Peyer's patch (tissue), 4 donors: Measurements from ENCODE around the gene C2orf81.

ENCODE experiments used
- CTCF ChIP-seq, 6 experiments: fragments of 450-650 bp in 4 of 6; fragments of 200-600 bp in 2 of 6; sonication (generic) in 1 of 6; IDR thresholded peaks; one replicate each; pipeline ENCODE4 v1.5.1; 2017 to 2019; ENCODE audit warnings: antibody characterized with exemption in 6 of 6, mild to moderate bottlenecking in 3 of 6, moderate library complexity in 1 of 6
- POLR2A ChIP-seq, 2 donors: fragments of 450-650 bp; IDR thresholded peaks; one replicate each; pipeline ENCODE4 v1.5.1; 2017; ENCODE audit warnings: antibody characterized with exemption in 2 of 2, mild to moderate bottlenecking in 2 of 2, moderate library complexity in 2 of 2

GRCh38 chr2:74424139-74424992, 2.9 kb upstream of the C2orf81 start:
- TF ChIP-seq POLR2A (IDR thresholded peaks at IDR 0.05) (no peak), CTCF (IDR thresholded peaks at IDR 0.05) (no peak)
